GM18909 (cell line): ENCODE measurements around the gene LPCAT1.

Experiments
- ATAC-seq: cut with Tn5 transposase; IDR thresholded peaks from one replicate; pipeline ENCODE4 v1.9.1; 2021; ENCODE audit warnings: mild to moderate bottlenecking; ENCODE audit not compliant: unreplicated experiment, poor library complexity

Gene LPCAT1

GRCh38 chr5:1418921-1419280 is 104.9 kb downstream of the LPCAT1 start:
- no peak for ATAC-seq

GRCh38 chr5:1418238-1418920 is 105.4 kb downstream of the LPCAT1 start:
- no peak for ATAC-seq

DNA sequence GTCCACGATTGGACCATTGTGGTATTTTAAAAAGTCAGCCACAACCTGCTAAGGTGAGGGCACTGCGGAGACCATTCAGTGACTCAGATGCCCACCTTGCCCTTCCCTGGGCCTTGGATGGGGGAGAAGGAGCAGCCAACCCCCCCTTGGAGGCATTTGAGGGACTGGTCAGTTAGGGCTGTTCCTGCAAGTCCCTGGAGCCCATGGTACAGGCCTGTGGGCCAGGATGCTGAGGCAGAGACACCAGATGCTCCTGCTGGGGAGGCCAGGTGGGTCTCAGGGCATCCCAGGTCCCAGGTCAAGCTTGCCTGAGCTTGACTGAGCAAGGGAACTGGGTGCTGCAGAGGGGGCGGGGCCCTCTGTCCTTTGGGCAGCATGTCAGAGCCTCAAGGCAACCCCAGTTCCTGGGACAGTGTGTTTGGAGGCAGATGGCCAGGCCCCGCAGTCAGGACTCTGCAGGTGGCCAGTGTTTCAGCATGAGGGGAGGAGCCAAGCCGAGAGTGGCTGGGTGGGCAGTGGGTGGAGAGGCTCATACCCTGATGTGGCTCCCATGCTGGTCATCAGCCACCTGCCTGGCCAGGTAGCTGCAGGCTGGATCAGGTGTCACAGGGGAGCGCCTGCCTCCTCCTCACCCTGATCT is 106.1 kb downstream of the LPCAT1 start:
- no peak for ATAC-seq

- ATAC-seq, result no peak
Observed at GRCh38 chr5:1416856-1417469, 106.8 kb downstream of the LPCAT1 start.

DNA sequence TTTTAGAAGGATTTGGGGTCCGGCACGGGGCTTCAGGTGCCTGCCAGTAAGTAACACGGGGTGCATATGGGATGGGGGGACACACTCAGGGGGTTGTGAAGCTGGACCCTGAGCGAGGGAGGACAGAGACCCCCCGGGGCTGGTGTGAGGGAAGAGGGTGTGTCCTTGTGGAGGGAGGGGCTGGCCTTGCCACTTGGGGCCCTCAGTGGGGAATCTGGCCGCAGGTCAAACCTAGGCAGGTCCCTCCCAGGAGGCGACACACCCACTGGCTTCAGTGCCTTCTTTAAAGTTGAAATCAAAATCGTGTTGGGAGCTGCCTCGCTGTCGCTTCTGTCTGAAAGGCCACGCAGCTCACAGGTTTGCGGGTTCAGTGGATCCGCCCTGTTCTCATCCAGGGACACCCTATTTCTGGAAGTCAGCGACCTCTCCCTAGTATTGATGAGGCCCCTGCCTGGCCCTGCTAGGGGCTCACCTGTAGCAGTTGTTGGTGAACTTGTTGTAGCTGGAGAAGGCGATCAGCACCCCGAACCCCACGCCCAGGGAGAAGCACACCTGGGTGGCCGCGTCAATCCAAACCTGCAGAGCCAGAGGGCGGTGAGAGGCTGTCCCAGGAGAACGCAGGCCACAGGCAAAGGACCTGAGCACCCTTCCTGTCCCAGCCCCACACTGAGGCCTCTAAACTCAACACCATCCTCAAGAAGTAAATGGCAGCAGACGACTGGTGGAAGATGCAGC is 108.0 kb downstream of the LPCAT1 start:
- no peak for ATAC-seq

DNA sequence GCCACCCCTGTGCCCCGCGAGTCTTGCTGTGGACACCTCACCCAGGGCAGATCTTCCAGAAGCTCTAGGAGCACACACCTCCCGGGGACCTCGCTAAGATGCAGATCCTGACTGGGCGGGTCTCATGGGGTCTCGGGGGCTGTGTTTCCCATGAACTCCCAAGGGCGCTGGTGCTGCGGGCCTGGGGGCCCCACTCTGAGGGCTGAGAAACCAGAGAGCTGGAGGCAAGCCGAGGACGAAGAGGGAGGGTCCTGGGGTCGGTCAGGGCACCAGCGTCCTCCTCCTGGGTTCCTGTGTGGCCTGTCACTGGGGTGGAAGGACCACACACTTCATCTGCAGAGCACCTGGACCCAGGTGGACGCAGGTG is 108.7 kb downstream of the LPCAT1 start:
- ATAC-seq, result no peak

- no peak for ATAC-seq
Observed at GRCh38 chr5:1414311-1415058, 109.3 kb downstream of the LPCAT1 start.

- ATAC-seq, result no peak
Observed at GRCh38 chr5:1413611-1414241, 110.0 kb downstream of the LPCAT1 start.

DNA sequence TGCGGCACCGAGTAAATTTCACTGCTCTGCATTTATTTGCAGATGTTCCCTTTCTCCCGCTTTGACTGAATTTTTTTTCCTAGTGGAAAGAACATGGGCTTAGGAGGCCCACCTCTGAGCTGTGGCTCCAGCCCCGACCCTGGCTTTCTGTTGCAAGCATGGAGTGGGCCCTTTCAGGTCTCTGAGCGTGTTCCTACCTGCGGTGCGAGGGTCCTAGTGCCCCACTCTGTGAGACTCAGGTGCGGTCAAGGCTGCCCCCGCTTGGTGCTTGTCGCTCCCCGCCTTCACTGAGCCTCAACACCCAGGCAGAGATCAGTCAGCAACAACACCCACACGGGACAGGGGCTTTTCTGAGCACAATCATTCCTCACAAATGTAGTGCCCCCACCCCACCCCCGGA is 110.5 kb downstream of the LPCAT1 start:
- no peak for ATAC-seq

- ATAC-seq, result no peak
Observed at GRCh38 chr5:1412621-1413020, 111.1 kb downstream of the LPCAT1 start.

GRCh38 chr5:1412163-1412562 is 111.6 kb downstream of the LPCAT1 start:
- no peak for ATAC-seq
